ENCODE data around the gene PRKCH.
A peak's percentile ranks its signal among the peaks of the same experiment; 100 is the strongest.

- TF ChIP-seq, protein P1, sequence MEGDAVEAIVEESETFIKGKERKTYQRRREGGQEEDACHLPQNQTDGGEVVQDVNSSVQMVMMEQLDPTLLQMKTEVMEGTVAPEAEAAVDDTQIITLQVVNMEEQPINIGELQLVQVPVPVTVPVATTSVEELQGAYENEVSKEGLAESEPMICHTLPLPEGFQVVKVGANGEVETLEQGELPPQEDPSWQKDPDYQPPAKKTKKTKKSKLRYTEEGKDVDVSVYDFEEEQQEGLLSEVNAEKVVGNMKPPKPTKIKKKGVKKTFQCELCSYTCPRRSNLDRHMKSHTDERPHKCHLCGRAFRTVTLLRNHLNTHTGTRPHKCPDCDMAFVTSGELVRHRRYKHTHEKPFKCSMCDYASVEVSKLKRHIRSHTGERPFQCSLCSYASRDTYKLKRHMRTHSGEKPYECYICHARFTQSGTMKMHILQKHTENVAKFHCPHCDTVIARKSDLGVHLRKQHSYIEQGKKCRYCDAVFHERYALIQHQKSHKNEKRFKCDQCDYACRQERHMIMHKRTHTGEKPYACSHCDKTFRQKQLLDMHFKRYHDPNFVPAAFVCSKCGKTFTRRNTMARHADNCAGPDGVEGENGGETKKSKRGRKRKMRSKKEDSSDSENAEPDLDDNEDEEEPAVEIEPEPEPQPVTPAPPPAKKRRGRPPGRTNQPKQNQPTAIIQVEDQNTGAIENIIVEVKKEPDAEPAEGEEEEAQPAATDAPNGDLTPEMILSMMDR (IDR thresholded peaks at IDR 0.05): peak in 1 of 4 experiments; percentile 2
- TF ChIP-seq EP300 (IDR thresholded peaks at IDR 0.05): no peak
- no peak for TF ChIP-seq POLR2A (IDR thresholded peaks at IDR 0.05)
Measured at GRCh38 chr14:61280526-61281185, 40.7 kb upstream of the PRKCH start.

All from sigmoid colon (tissue), 4 donors.